Measurements from ENCODE around the gene TUFM. TPM values are rescaled to one million over a fixed set of nuclear protein-coding genes. Genes with fewer than 3 reads are reported as not detected.

TUFM gene
- total RNA-seq, 1 experiment from 2014 or later, result 207 TPM

DNA sequence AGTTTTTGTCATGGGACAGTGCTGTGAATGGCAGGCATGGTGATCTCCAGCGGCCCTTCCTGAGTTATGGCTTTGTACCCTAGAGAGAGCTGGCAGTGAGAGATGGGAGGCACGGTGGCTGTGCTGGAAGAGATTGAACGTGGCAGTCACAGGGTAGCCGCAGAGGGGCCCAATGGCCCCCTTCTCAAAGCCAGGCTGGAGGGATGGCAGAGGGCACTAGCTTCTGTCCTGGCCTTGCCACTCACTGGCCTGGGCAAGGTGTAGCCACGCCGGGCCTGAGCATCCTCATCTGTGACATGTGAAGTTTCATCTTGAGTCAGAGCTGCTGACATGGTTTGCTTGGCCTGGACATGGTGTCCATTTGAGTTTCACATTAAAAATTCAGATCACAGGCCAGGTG is 28.3 kb upstream of the TUFM start:
- H3K9me3 ChIP-seq (ENCODE audit: control insufficient read depth, low read depth, low read length), result no peaks in the 10 kb centered on the region
- H4K91ac ChIP-seq (ENCODE audit: insufficient read length, low read depth, low read length), result no peak overlapping the region
- no peak overlapping the region for H3K14ac ChIP-seq (ENCODE audit: insufficient read depth, low read length)
- no peak overlapping the region for H2BK20ac ChIP-seq (ENCODE audit: low read depth, low read length, poor library complexity, severe bottlenecking)
- H3T11ph ChIP-seq (ENCODE audit: low read length), result no peak overlapping the region
- no CpG with 5 or more reads among the region's 6 CpGs for WGBS (ENCODE audit: extremely low coverage, insufficient read length, low lambda C conversion rate)
- H2BK12ac ChIP-seq (ENCODE audit: insufficient read length, low read depth, low read length), result no peak overlapping the region
- H3K27me3 ChIP-seq (ENCODE audit: insufficient read depth, low read length), result no peaks in the 10 kb centered on the region
- no peak overlapping the region for H3K56ac ChIP-seq (ENCODE audit: insufficient read length, low read depth, low read length)
- H4K5ac ChIP-seq (ENCODE audit: insufficient read length, low read depth, low read length), result no peak overlapping the region
- H3K79me2 ChIP-seq (ENCODE audit: insufficient read depth, low read length), result no peaks in the 10 kb centered on the region
- no peak overlapping the region for H2BK15ac ChIP-seq (ENCODE audit: low read depth, low read length)
- peaks cover 2% of the 10 kb centered on the region; the same call in 1 of the 2 replicates for H3K27me3 Mint-ChIP-seq (ENCODE audit: low read depth)
- peaks cover 20 to 40% of the 10 kb centered on the region in 2 experiments for H3K4me1 Mint-ChIP-seq
- no peak overlapping the region for H3K18ac ChIP-seq (ENCODE audit: insufficient read length, low read depth, low read length)
- H3K79me1 ChIP-seq (ENCODE audit: insufficient read depth, low read depth, low read length, poor library complexity, severe bottlenecking), result no peaks in the 10 kb centered on the region
- no peak overlapping the region for H3K4me3 Mint-ChIP-seq
- no peak overlapping the region for H2AK5ac ChIP-seq (ENCODE audit: insufficient read length, low read length)
- H3K4me2 ChIP-seq (ENCODE audit: insufficient read depth, insufficient read length, low read length), result no peak overlapping the region
- H3K23ac ChIP-seq (ENCODE audit: insufficient read length, low read depth, low read length), result no peak overlapping the region
- no peak overlapping the region for H3K27ac ChIP-seq (ENCODE audit: insufficient read length, low read depth, low read length)
- DNase-seq, result no peak
- no peak overlapping the region for H2AFZ ChIP-seq (ENCODE audit: low read length)
- no peak overlapping the region for H3K4ac ChIP-seq (ENCODE audit: low read depth, low read length)
- H2BK5ac ChIP-seq (ENCODE audit: insufficient read length, low read length), result no peak overlapping the region
- H3K23me2 ChIP-seq (ENCODE audit: insufficient read length, low read depth, low read length, poor library complexity, severe bottlenecking), result peaks cover 3% of the 10 kb centered on the region
- no peak overlapping the region for H3K9ac ChIP-seq (ENCODE audit: extremely low read depth, insufficient read length, low read length)
- peaks cover 5% of the 10 kb centered on the region for H4K20me1 ChIP-seq (ENCODE audit: control insufficient read depth, insufficient read depth, insufficient read length)
- no peak overlapping the region for H4K8ac ChIP-seq (replicated peaks; ENCODE audit: insufficient read length, low read depth, low read length)
- H3K27ac Mint-ChIP-seq, result no peak overlapping the region; a peak in 1 of 7 replicates
- H3K4me1 ChIP-seq (ENCODE audit: insufficient read depth, low read length), result no peaks in the 10 kb centered on the region
- peaks cover 8 to 43% (median 35%) of the 10 kb centered on the region in 3 experiments; a peak in 6 of 7 replicates for H3K36me3 Mint-ChIP-seq (ENCODE audit: insufficient read depth in 1 of 3, low read depth in 3 of 3)
- no peak overlapping the region for H2BK120ac ChIP-seq (ENCODE audit: low read depth, low read length, poor library complexity, severe bottlenecking)
- no peaks in the 10 kb centered on the region; a peak in 2 of 5 replicates for H3K9me3 Mint-ChIP-seq
- TF ChIP-seq CTCF (conservative IDR thresholded peaks at IDR 0.05), result no peak
